WTC11 (cell line): Measurements from ENCODE around the gene KRT83. TPM values are rescaled to one million over a fixed set of nuclear protein-coding genes. Genes with fewer than 3 reads are reported as not detected.

Experiments
- ATAC-seq: fragments of 200-7000 bp; cut with Tn5 transposase; 2 replicates; pipeline ENCODE4 v1.10.0; 2021; ENCODE audit warnings: mild to moderate bottlenecking, moderate library complexity
- CTCF ChIA-PET: fragments of 300-600 bp; sonication (Branson Sonifier 250); formaldehyde crosslinking; loops from one replicate; lab custom pipeline; 2021; ENCODE audit warnings: antibody characterized with exemption; lab: Charles Lee
- POLR2A ChIA-PET: fragments of 350-600 bp; sonication (Branson Sonifier 250); formaldehyde crosslinking; loops from one replicate; lab custom pipeline; 2021; ENCODE audit warnings: antibody characterized with exemption; lab: Charles Lee
- DNase-seq: peaks from one replicate; pipeline ENCODE4 v3.0.0; 2021; ENCODE audit warnings: low spot score
- H3K27ac Mint-ChIP-seq: 2 replicates; pipeline ENCODE4 v1.8.0; 2021; ENCODE audit warnings: mixed read lengths
- H3K27me3 Mint-ChIP-seq: 2 replicates; pipeline ENCODE4 v1.8.0; 2021; ENCODE audit warnings: low read depth, mild to moderate bottlenecking, moderate library complexity, mixed read lengths
- H3K36me3 Mint-ChIP-seq: 2 replicates; pipeline ENCODE4 v1.8.0; 2021; ENCODE audit warnings: mixed read lengths
- H3K4me1 Mint-ChIP-seq: 2 replicates; pipeline ENCODE4 v1.8.0; 2022; ENCODE audit warnings: mixed read lengths
- H3K4me3 Mint-ChIP-seq: 2 replicates; pipeline ENCODE4 v1.8.0; 2021; ENCODE audit warnings: mild to moderate bottlenecking, moderate library complexity, mixed read lengths
- H3K9me3 Mint-ChIP-seq: 2 replicates; pipeline ENCODE4 v1.8.0; 2021; ENCODE audit warnings: mixed read lengths
- CREM ChIP-seq: sonication (generic); formaldehyde crosslinking; IDR thresholded peaks from 2 replicates; pipeline ENCODE4 v1.8.1; 2022; ENCODE audit warnings: mild to moderate bottlenecking, missing genetic modification reagents, moderate library complexity
- ELF4 ChIP-seq: sonication (generic); formaldehyde crosslinking; IDR thresholded peaks from 2 replicates; pipeline ENCODE4 v1.8.1; 2022; ENCODE audit warnings: low read depth, mild to moderate bottlenecking, moderate library complexity, missing genetic modification reagents
- GRHL2 ChIP-seq: fragments of 250-450 bp; sonication (Bioruptor Pico); IDR thresholded peaks from 2 replicates; pipeline ENCODE4 v1.8.0; 2022; ENCODE audit warnings: mild to moderate bottlenecking, moderate library complexity; ENCODE audit not compliant: insufficient replicate concordance, severe bottlenecking
- GTF2I ChIP-seq: fragments of 250-450 bp; sonication (Bioruptor Pico); conservative IDR thresholded peaks from 2 replicates; pipeline ENCODE4 v1.4.0; 2021; ENCODE audit warnings: mild to moderate bottlenecking
- MXD4 ChIP-seq: fragments of 250-450 bp; sonication (Bioruptor Pico); IDR thresholded peaks from 2 replicates; pipeline ENCODE4 v1.8.0; 2021; ENCODE audit warnings: mild to moderate bottlenecking, moderate library complexity, borderline replicate concordance
- RORB ChIP-seq: fragments of 250-450 bp; sonication (Bioruptor Pico); IDR thresholded peaks from 2 replicates; pipeline ENCODE4 v1.9.0; 2021; ENCODE audit warnings: mild to moderate bottlenecking
- SMAD4 ChIP-seq: sonication (generic); formaldehyde crosslinking; IDR thresholded peaks from 2 replicates; pipeline ENCODE4 v1.8.0; 2022; ENCODE audit warnings: mild to moderate bottlenecking, missing genetic modification reagents
- TEAD1 ChIP-seq: sonication (generic); formaldehyde crosslinking; IDR thresholded peaks from 2 replicates; pipeline ENCODE4 v1.8.0; 2022; ENCODE audit warnings: mild to moderate bottlenecking, missing genetic modification reagents
- ZNF219 ChIP-seq: sonication (generic); formaldehyde crosslinking; IDR thresholded peaks from 2 replicates; pipeline ENCODE4 v1.8.0; 2023; ENCODE audit warnings: missing genetic modification reagents, mild to moderate bottlenecking, borderline replicate concordance
- ZNF396 ChIP-seq: fragments of 250-450 bp; sonication (Bioruptor Pico); IDR thresholded peaks from 2 replicates; pipeline ENCODE4 v1.8.0; 2021; ENCODE audit warnings: mild to moderate bottlenecking, moderate library complexity, borderline replicate concordance
- ZNF416 ChIP-seq: fragments of 250-450 bp; sonication (Bioruptor Pico); IDR thresholded peaks from 2 replicates; pipeline ENCODE4 v1.9.0; 2021; ENCODE audit warnings: mild to moderate bottlenecking, inconsistent platforms
- total RNA-seq: library from RNA; stranded (reverse); gene quantifications from 3 replicates; pipeline ENCODE4 v1.2.3, GENCODE V29; 2021
- TF ChIP-seq, protein P1 (sequence below): fragments of 250-450 bp; sonication (Bioruptor Pico); IDR thresholded peaks from 2 replicates; pipeline ENCODE4 v1.9.0; 2021; ENCODE audit warnings: mild to moderate bottlenecking
- TF ChIP-seq, protein P2 (sequence below): sonication (generic); formaldehyde crosslinking; IDR thresholded peaks from 2 replicates; pipeline ENCODE4 v1.8.1; 2023; ENCODE audit warnings: mild to moderate bottlenecking, missing genetic modification reagents, borderline replicate concordance
- TF ChIP-seq, protein P3 (sequence below): fragments of 200-600 bp; IDR thresholded peaks from 2 replicates; pipeline ENCODE4 v1.8.0; 2022; ENCODE audit warnings: antibody characterized with exemption
- TF ChIP-seq, protein P4 (sequence below): fragments of 250-450 bp; sonication (Bioruptor Pico); IDR thresholded peaks from 2 replicates; pipeline ENCODE4 v1.9.0; 2021; ENCODE audit warnings: mild to moderate bottlenecking, borderline replicate concordance

The KRT83 gene
- total RNA-seq, 1 experiment from 2014 or later = not detected

DNA sequence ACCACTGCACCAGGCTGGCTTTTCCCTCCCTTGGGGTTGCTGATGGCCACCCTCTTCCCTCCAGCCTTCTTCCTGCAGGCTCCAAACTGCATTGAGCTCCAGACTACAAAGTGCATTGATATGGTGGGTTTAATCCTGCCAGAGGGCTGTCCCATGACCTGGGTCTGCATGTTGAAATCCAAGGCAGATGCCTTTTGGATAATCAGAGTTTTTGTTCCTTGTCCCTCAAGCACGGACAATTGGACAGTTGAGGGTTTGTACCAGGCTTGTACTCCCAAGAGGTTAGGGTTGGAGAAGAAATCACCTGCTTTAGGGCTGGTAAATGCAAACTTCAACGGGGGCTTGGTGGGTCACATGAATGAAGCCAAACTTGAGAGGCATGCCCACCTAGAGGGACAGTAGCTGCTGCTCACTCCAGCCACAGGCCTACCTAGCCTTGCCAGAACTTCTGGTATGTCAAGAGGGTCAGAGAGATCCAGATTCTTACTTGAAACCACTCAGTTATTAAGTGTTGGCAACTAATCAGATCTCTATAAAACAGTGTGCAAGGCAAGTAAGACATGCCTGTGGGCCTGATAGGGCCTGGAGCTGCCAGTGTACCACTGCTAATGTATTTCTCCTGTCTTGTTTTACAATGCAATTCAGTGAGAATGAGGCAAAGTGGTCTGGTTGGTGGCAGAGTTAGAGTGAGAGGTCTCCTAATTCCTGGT lies 21.7 kb upstream of the KRT83 start:
- TF ChIP-seq TEAD1 (no peak), SMAD4 (CRISPR knock-in tag) (no peak), ZNF219 (no peak), CREM (CRISPR knock-in tag) (no peak)
- TF ChIP-seq, protein P1, sequence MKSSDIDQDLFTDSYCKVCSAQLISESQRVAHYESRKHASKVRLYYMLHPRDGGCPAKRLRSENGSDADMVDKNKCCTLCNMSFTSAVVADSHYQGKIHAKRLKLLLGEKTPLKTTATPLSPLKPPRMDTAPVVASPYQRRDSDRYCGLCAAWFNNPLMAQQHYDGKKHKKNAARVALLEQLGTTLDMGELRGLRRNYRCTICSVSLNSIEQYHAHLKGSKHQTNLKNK (CRISPR knock-in tag) = no peak
- Mint-ChIP-seq H3K27me3 (no peaks in the 10 kb centered on the region), H3K27ac (no peak overlapping the region), H3K4me3 (no peak overlapping the region), H3K9me3 (peaks cover 13% of the 10 kb centered on the region), H3K36me3 (peaks cover 3% of the 10 kb centered on the region; the same call in 1 of the 2 replicates), H3K4me1 (no peaks in the 10 kb centered on the region)
- no peak for ATAC-seq
- DNase-seq = no peak
- CTCF ChIA-PET = interaction anchor here (1.5 to 2.7 kb wide), 4 partner anchors 15 to 64 kb away, joined by 4 to 9 read pairs (median 6); no protein-coding TSS in a partner anchor
- POLR2A ChIA-PET = no interaction called here

DNA sequence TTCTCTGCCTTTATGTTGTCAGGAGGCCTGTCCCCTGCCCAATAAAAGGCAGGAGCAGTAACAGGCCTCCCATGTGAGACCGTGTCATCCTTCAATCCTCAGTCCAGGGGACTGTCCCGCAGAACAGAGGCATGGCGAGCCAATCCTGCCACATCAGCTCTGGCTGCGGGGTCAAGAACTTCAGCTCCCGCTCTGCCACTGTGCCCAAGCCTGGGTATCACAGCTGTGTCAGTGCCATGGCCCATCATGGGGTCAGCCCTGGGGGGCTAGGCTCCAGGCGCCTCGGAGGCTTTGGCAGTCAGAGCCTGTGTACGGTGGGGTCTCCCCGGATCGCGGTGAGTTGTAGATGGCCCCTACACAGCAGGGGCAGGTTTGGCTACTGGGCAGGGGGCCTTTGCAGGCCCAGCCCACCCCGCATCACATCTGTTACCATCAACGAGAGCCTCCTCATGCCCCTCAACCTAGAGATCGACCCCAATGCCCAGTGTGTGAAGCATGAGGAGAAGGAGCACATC lies 19.9 kb upstream of the KRT83 start:
- H3K36me3 Mint-ChIP-seq = peaks cover 3% of the 10 kb centered on the region; the same call in 1 of the 2 replicates
- DNase-seq (no peak), ATAC-seq (no peak)
- no peak overlapping the region for H3K27ac Mint-ChIP-seq
- H3K27me3 Mint-ChIP-seq = no peaks in the 10 kb centered on the region; the same call in 1 of the 2 replicates
- H3K4me3 Mint-ChIP-seq = no peak overlapping the region
- TF ChIP-seq, protein P2, sequence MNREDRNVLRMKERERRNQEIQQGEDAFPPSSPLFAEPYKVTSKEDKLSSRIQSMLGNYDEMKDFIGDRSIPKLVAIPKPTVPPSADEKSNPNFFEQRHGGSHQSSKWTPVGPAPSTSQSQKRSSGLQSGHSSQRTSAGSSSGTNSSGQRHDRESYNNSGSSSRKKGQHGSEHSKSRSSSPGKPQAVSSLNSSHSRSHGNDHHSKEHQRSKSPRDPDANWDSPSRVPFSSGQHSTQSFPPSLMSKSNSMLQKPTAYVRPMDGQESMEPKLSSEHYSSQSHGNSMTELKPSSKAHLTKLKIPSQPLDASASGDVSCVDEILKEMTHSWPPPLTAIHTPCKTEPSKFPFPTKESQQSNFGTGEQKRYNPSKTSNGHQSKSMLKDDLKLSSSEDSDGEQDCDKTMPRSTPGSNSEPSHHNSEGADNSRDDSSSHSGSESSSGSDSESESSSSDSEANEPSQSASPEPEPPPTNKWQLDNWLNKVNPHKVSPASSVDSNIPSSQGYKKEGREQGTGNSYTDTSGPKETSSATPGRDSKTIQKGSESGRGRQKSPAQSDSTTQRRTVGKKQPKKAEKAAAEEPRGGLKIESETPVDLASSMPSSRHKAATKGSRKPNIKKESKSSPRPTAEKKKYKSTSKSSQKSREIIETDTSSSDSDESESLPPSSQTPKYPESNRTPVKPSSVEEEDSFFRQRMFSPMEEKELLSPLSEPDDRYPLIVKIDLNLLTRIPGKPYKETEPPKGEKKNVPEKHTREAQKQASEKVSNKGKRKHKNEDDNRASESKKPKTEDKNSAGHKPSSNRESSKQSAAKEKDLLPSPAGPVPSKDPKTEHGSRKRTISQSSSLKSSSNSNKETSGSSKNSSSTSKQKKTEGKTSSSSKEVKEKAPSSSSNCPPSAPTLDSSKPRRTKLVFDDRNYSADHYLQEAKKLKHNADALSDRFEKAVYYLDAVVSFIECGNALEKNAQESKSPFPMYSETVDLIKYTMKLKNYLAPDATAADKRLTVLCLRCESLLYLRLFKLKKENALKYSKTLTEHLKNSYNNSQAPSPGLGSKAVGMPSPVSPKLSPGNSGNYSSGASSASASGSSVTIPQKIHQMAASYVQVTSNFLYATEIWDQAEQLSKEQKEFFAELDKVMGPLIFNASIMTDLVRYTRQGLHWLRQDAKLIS (CRISPR knock-in tag) = no peak
- POLR2A ChIA-PET = interaction anchor here (0.6 kb wide), 2 partner anchors 103 to 776 kb away, joined by 3 to 6 read pairs; no protein-coding TSS in a partner anchor
- H3K9me3 Mint-ChIP-seq = peaks cover 13% of the 10 kb centered on the region
- CTCF ChIA-PET = interaction anchor here (2.7 kb wide), 1 partner anchor 13 kb away, joined by 9 read pairs; no protein-coding TSS in a partner anchor
- H3K4me1 Mint-ChIP-seq = no peaks in the 10 kb centered on the region

DNA sequence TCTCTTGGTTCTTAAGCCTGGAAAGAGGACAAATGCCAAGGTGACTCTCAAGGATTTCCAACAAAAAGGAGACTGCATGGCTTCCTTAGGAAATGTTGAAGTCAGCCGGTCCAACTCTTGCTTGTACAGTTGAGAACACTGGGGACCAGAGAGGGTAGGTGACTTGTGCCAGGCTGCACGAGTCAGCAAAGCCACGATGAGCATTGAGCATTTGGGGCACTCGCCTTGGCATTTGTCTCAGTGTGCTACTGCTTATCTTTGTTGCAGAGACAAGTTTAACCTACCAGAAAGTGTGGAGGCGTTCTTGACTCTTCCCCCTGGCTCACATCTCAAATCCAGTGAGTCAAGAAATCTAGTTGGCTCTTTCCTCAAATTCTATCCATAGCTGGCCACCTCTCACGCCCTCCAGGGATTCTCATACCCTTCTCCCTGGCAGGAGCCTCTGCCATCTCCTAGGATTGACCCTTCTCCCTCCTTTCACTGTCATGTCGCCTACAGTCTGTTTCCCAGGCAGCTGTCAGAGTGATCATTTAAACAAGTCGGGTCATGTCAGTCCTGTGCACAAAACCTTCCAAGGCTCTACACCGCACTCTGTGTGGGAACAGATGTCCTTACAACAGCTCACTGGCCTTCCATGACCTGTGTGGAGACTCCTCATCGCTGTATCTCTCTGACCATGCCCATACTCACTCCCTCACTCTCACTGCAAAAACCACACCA lies 17.2 kb upstream of the KRT83 start:
- no peak overlapping the region for H3K4me3 Mint-ChIP-seq
- no peak overlapping the region for H3K27ac Mint-ChIP-seq
- TF ChIP-seq MXD4 (CRISPR knock-in tag) = no peak
- peaks cover 3% of the 10 kb centered on the region; the same call in 1 of the 2 replicates for H3K36me3 Mint-ChIP-seq
- no peaks in the 10 kb centered on the region; the same call in 1 of the 2 replicates for H3K27me3 Mint-ChIP-seq
- ATAC-seq (no peak), DNase-seq (no peak)
- POLR2A ChIA-PET = no interaction called here
- CTCF ChIA-PET = interaction anchor here (1.9 to 2.0 kb wide), 2 partner anchors 11 to 181 kb away, joined by 9 to 14 read pairs; no protein-coding TSS in a partner anchor
- peaks cover 6% of the 10 kb centered on the region for H3K9me3 Mint-ChIP-seq
- peaks cover 7% of the 10 kb centered on the region for H3K4me1 Mint-ChIP-seq

DNA sequence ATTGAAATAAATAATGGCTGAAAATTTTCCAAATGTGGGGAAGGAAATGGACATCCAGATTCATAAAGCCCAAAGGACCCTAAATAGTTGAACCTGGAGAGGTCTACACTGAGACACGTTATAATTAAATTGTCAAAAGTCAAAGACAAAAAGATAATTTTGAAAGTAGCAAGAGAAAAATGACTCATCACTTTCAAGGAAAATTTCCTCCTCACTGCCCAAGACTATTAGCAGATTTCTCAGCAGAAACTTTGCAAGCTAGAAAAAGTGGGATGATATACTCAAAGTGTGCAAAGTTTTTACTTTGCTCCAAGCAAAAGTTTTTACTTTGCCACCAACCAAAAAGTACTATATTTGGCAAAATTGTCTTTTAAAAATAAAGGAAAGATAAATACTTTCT lies 15.9 kb upstream of the KRT83 start:
- no peak for ATAC-seq
- CTCF ChIA-PET = interaction anchor here (0.8 to 2.0 kb wide), 3 partner anchors 9 to 58 kb away, joined by 4 to 7 read pairs (median 6); no protein-coding TSS in a partner anchor
- H3K27ac Mint-ChIP-seq = no peak overlapping the region
- DNase-seq = no peak
- no peak overlapping the region for H3K4me3 Mint-ChIP-seq
- POLR2A ChIA-PET = no interaction called here
- H3K36me3 Mint-ChIP-seq = no peaks in the 10 kb centered on the region
- H3K9me3 Mint-ChIP-seq = no peaks in the 10 kb centered on the region; the same call in 1 of the 2 replicates
- H3K4me1 Mint-ChIP-seq = peaks cover 7% of the 10 kb centered on the region
- no peaks in the 10 kb centered on the region; the same call in 1 of the 2 replicates for H3K27me3 Mint-ChIP-seq
- TF ChIP-seq SMAD4 (CRISPR knock-in tag) (no peak), ZNF396 (CRISPR knock-in tag) (no peak), GTF2I (CRISPR knock-in tag) (no peak), TEAD1 (no peak), ELF4 (CRISPR knock-in tag) (no peak), GRHL2 (CRISPR knock-in tag) (no peak), ZNF416 (CRISPR knock-in tag) (no peak), RORB (CRISPR knock-in tag) (no peak), CREM (CRISPR knock-in tag) (no peak)
- TF ChIP-seq, protein P3, sequence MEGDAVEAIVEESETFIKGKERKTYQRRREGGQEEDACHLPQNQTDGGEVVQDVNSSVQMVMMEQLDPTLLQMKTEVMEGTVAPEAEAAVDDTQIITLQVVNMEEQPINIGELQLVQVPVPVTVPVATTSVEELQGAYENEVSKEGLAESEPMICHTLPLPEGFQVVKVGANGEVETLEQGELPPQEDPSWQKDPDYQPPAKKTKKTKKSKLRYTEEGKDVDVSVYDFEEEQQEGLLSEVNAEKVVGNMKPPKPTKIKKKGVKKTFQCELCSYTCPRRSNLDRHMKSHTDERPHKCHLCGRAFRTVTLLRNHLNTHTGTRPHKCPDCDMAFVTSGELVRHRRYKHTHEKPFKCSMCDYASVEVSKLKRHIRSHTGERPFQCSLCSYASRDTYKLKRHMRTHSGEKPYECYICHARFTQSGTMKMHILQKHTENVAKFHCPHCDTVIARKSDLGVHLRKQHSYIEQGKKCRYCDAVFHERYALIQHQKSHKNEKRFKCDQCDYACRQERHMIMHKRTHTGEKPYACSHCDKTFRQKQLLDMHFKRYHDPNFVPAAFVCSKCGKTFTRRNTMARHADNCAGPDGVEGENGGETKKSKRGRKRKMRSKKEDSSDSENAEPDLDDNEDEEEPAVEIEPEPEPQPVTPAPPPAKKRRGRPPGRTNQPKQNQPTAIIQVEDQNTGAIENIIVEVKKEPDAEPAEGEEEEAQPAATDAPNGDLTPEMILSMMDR = no peak
- TF ChIP-seq, protein P4, sequence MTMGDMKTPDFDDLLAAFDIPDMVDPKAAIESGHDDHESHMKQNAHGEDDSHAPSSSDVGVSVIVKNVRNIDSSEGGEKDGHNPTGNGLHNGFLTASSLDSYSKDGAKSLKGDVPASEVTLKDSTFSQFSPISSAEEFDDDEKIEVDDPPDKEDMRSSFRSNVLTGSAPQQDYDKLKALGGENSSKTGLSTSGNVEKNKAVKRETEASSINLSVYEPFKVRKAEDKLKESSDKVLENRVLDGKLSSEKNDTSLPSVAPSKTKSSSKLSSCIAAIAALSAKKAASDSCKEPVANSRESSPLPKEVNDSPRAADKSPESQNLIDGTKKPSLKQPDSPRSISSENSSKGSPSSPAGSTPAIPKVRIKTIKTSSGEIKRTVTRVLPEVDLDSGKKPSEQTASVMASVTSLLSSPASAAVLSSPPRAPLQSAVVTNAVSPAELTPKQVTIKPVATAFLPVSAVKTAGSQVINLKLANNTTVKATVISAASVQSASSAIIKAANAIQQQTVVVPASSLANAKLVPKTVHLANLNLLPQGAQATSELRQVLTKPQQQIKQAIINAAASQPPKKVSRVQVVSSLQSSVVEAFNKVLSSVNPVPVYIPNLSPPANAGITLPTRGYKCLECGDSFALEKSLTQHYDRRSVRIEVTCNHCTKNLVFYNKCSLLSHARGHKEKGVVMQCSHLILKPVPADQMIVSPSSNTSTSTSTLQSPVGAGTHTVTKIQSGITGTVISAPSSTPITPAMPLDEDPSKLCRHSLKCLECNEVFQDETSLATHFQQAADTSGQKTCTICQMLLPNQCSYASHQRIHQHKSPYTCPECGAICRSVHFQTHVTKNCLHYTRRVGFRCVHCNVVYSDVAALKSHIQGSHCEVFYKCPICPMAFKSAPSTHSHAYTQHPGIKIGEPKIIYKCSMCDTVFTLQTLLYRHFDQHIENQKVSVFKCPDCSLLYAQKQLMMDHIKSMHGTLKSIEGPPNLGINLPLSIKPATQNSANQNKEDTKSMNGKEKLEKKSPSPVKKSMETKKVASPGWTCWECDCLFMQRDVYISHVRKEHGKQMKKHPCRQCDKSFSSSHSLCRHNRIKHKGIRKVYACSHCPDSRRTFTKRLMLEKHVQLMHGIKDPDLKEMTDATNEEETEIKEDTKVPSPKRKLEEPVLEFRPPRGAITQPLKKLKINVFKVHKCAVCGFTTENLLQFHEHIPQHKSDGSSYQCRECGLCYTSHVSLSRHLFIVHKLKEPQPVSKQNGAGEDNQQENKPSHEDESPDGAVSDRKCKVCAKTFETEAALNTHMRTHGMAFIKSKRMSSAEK (CRISPR knock-in tag) = no peak
